GM12878 (cell line): Measurements from ENCODE around the gene SPRYD7. TPM values are rescaled to one million over a fixed set of nuclear protein-coding genes. Genes with fewer than 3 reads are reported as not detected.

Experiments used
- ATAC-seq: fragments of 200-7000 bp; cut with Tn5 transposase; 3 replicates; pipeline ENCODE4 v1.9.1; 2020; ENCODE audit warnings: mild to moderate bottlenecking, moderate library complexity
- BruUV-seq: library from RNA; stranded (reverse); fragments of 400-500 nt; replicated peaks from 2 replicates; lab custom pipeline; 2021; lab: Mats Ljungman, UMichigan
- CTCF ChIA-PET: fragments of 300-600 bp; sonication (Branson Sonifier 250); formaldehyde crosslinking; extraction: SDS; loops from one replicate; lab custom pipeline; 2021; ENCODE audit warnings: inconsistent platforms; lab: Yijun Ruan, JAX
- POLR2A ChIA-PET: fragments of 350-600 bp; formaldehyde crosslinking; extraction: SDS; loops from one replicate; lab custom pipeline; 2021; ENCODE audit warnings: inconsistent platforms; lab: Charles Lee
- RAD21 ChIA-PET: fragments of 300-600 bp; sonication (Branson Sonifier 250); formaldehyde crosslinking; loops from one replicate; lab custom pipeline; 2023; ENCODE audit warnings: antibody characterized with exemption; ENCODE audit not compliant: unreplicated experiment; lab: Charles Lee
- SMC1A ChIA-PET: fragments of 300-600 bp; sonication (Branson Sonifier 250); formaldehyde crosslinking; loops from one replicate; lab custom pipeline; 2023; ENCODE audit not compliant: unreplicated experiment, uncharacterized antibody; lab: Charles Lee
- DNase-seq: peaks from one replicate; pipeline ENCODE4 v3.0.0-alpha.2; 2011; ENCODE audit warnings: low read depth, low spot score
- FAIRE-seq: peaks from 3 replicates; lab custom pipeline; 2011; peaks lifted over from hg19 to GRCh38; lab: Jason Lieb, UNC
- H2AFZ ChIP-seq: 2 replicates; pipeline ENCODE4 v1.6.0; 2011; ENCODE audit warnings: low read depth, low read length, control low read depth; ENCODE audit not compliant: control insufficient read depth
- H3K27ac ChIP-seq: 2 replicates; pipeline ENCODE4 v1.5.1; 2011; ENCODE audit warnings: control low read depth; ENCODE audit not compliant: control insufficient read depth, insufficient read depth
- H3K27me3 ChIP-seq, 2 experiments: replicated peaks in 1 of 2; 2 replicates each; pipeline versions ENCODE4 v1.6.0 to v1.6.1; 2011; ENCODE audit warnings: low read length in 1 of 2; ENCODE audit not compliant: control insufficient read depth in 2 of 2, insufficient read depth in 2 of 2
- H3K36me3 ChIP-seq, 2 experiments: 2 replicates each; pipeline ENCODE4 v1.5.1; 2011; ENCODE audit warnings: low read length in 1 of 2; ENCODE audit not compliant: control insufficient read depth in 2 of 2, insufficient read depth in 2 of 2
- H3K4me1 ChIP-seq: 2 replicates; pipeline ENCODE4 v1.6.1; 2011; ENCODE audit warnings: mild to moderate bottlenecking, low read length, moderate library complexity, mixed read lengths; ENCODE audit not compliant: control insufficient read depth, insufficient read depth
- H3K4me2 ChIP-seq: 2 replicates; pipeline ENCODE4 v1.6.0; 2011; ENCODE audit warnings: control low read depth; ENCODE audit not compliant: control insufficient read depth, insufficient read depth
- H3K4me3 ChIP-seq: fragments of 200-600 bp; sonication (generic); 2 replicates; pipeline ENCODE4 v1.5.1; 2016
- H3K79me2 ChIP-seq: 2 replicates; pipeline ENCODE4 v1.6.0; 2011; ENCODE audit warnings: low read length; ENCODE audit not compliant: control insufficient read depth, insufficient read depth
- H3K9ac ChIP-seq: 2 replicates; pipeline ENCODE4 v1.8.0; 2011; ENCODE audit warnings: low read length, control low read depth, mixed read lengths; ENCODE audit not compliant: control insufficient read depth, insufficient read depth
- H3K9me3 ChIP-seq: replicated peaks from 3 replicates; pipeline ENCODE4 v1.5.1; 2011; ENCODE audit warnings: mild to moderate bottlenecking, low read length; ENCODE audit not compliant: control insufficient read depth, insufficient read depth
- H4K20me1 ChIP-seq: 2 replicates; pipeline ENCODE4 v1.6.0; 2011; ENCODE audit not compliant: control insufficient read depth, insufficient read depth
- BMI1 ChIP-seq: fragments of 450-650 bp; IDR thresholded peaks from 2 replicates; pipeline ENCODE4 v1.6.1; 2016; ENCODE audit warnings: mild to moderate bottlenecking, moderate library complexity, borderline replicate concordance
- CBFB ChIP-seq: IDR thresholded peaks from 2 replicates; pipeline ENCODE4 v1.6.1; 2016; ENCODE audit warnings: antibody characterized with exemption, low read depth
- CBX3 ChIP-seq: fragments of 200-600 bp; sonication (generic); IDR thresholded peaks from 2 replicates; pipeline ENCODE4 v1.6.1; 2016; ENCODE audit warnings: low read depth, borderline replicate concordance
- EGR1 ChIP-seq, 2 experiments: IDR thresholded peaks; 1 replicate in 1 of 2; 2 replicates in 1 of 2; pipeline ENCODE4 v1.6.1; 2011 to 2012; ENCODE audit warnings: low read depth in 2 of 2, low read length in 2 of 2, borderline replicate concordance in 1 of 2, mild to moderate bottlenecking in 1 of 2, moderate library complexity in 1 of 2
- IKZF1 ChIP-seq: fragments of 450-650 bp; conservative IDR thresholded peaks from 2 replicates; pipeline ENCODE4 v1.6.1; 2017; ENCODE audit warnings: antibody characterized with exemption, mild to moderate bottlenecking
- IRF5 ChIP-seq: fragments of 450-650 bp; IDR thresholded peaks from 2 replicates; pipeline ENCODE4 v1.6.1; 2017; ENCODE audit warnings: borderline replicate concordance
- LARP7 ChIP-seq: fragments of 450-650 bp; IDR thresholded peaks from 2 replicates; pipeline ENCODE4 v1.6.1; 2017; ENCODE audit warnings: mild to moderate bottlenecking
- MYC ChIP-seq: IDR thresholded peaks from 2 replicates; pipeline ENCODE4 v1.6.1; 2011; ENCODE audit warnings: mild to moderate bottlenecking, low read length, moderate library complexity, inconsistent platforms; ENCODE audit not compliant: insufficient read depth, insufficient replicate concordance, insufficient read length, severe bottlenecking
- RCOR1 ChIP-seq: conservative IDR thresholded peaks from 2 replicates; pipeline ENCODE4 v1.6.1; 2012; ENCODE audit warnings: low read depth, low read length, improper control_type of control experiment
- TCF7 ChIP-seq: IDR thresholded peaks from 2 replicates; pipeline ENCODE4 v1.6.1; 2014; ENCODE audit warnings: antibody characterized with exemption, borderline replicate concordance
- ZBTB11 ChIP-seq: fragments of 450-650 bp; formaldehyde crosslinking; IDR thresholded peaks from 2 replicates; pipeline ENCODE4 v1.5.0; 2022; ENCODE audit warnings: mild to moderate bottlenecking, missing genetic modification characterization
- whole genome bisulfite sequencing: methylation state at CpG from one replicate; pipeline ENCODE4 v1.1.6; 2016; ENCODE audit warnings: low lambda C conversion rate; ENCODE audit not compliant: insufficient replicate concordance, insufficient coverage; ENCODE audit errors: missing lambda C conversion rate; 5-methylcytosine and 5-hydroxymethylcytosine counted together
- in situ Hi-C: fragments of 300-500 bp; cut with MboI; formaldehyde crosslinking; loops from 9 replicates; pipeline ENCODE4 v1.14.3; 2018; ENCODE audit warnings: mixed read lengths
- intact Hi-C: fragments of 100-400 bp; cut with micrococcal nuclease; formaldehyde crosslinking; loops from one replicate; pipeline ENCODE4 v1.14.2; 2022; ENCODE audit not compliant: unreplicated experiment
- polyA plus RNA-seq, 11 experiments: library from polyadenylated mRNA; depleted of rRNA in 4 of 11; unstranded in 6 of 11; stranded (reverse) in 5 of 11; fragments of >200 nt; fragmentation: Nextera tagmentation in 4 of 11; fragmentation: Illumina TruSeq in 1 of 11; extraction: Ambion mirVana in 4 of 11; extraction: Trizol in 1 of 11; gene quantifications; 1 replicate in 1 of 11; 2 replicates in 10 of 11; pipeline versions ENCODE4 v1.2.1 to v1.2.3, GENCODE V29; 2011 to 2016; ENCODE audit warnings: inconsistent platforms in 2 of 11, missing spikeins in 2 of 11, low read depth in 1 of 11
- total RNA-seq, 4 experiments: library from RNA; depleted of rRNA in 3 of 4; stranded (reverse); fragments of >200 nt in 3 of 4; fragmentation: Illumina TruSeq in 1 of 4; extraction: Trizol in 1 of 4; gene quantifications; 2 replicates each; pipeline versions ENCODE4 v1.2.1 to v1.2.3, GENCODE V29; 2013 to 2021

The SPRYD7 gene
- total and polyA plus RNA-seq, 10 of the 15 experiments (the other 5 are each of a cell fraction or from before 2014, with no cell fraction given), result 5.3 to 18.7 (median 9.6) TPM

- DNase-seq, result no peak
- WGBS, result 80% methylated on average over 4 of the region's 4 CpGs
- H2AFZ ChIP-seq, result no peak overlapping the region
- intact Hi-C loops (no loop called here), in situ Hi-C loops (no loop called here)
- ChIA-PET RAD21 (no interaction called here), SMC1A (interaction anchor here (1.6 kb wide), 1 partner anchor 9 kb away, joined by 6 read pairs; no protein-coding TSS in a partner anchor)
- no TSS peak for BruUV-seq
- no peaks in the 10 kb centered on the region for H4K20me1 ChIP-seq
- H3K36me3 ChIP-seq, result no peaks in the 10 kb centered on the region
- H3K27ac ChIP-seq, result no peak overlapping the region
- H3K9me3 ChIP-seq, result no peaks in the 10 kb centered on the region
- no peaks in the 10 kb centered on the region for H3K79me2 ChIP-seq
- TF ChIP-seq CBX3 (no peak), BMI1 (no peak), IRF5 (no peak), ZBTB11 (CRISPR knock-in tag) (no peak), EGR1 (IDR thresholded peaks at IDR 0.05; ENCODE audit: borderline replicate concordance in 1 of 2, low read depth in 2 of 2, low read length in 2 of 2) (no peak), TCF7 (no peak), LARP7 (no peak), MYC (no peak), RCOR1 (no peak), IKZF1 (no peak), CBFB (no peak)
- TF ChIP-seq, all 136 proteins: peak for 0
- no peak for ATAC-seq
- Histone ChIP-seq H3K4me1 (no peaks in the 10 kb centered on the region), H3K4me3 (no peak overlapping the region), H3K27me3 (no peaks in the 10 kb centered on the region), H3K4me2 (no peak overlapping the region), H3K9ac (no peak overlapping the region)
- POLR2A ChIA-PET, result no interaction called here
- CTCF ChIA-PET, result no interaction called here
- no peak for FAIRE-seq
Measured at GRCh38 chr13:49967456-49967855, 31.3 kb upstream of the SPRYD7 start.
